D721Med (cell line): ENCODE data around the gene CCNJ.

Experiments
- DNase-seq: peaks from one replicate; pipeline ENCODE4 v3.0.0; 2011; ENCODE audit warnings: low spot score; ENCODE audit not compliant: insufficient read length
- FAIRE-seq: peaks from 2 replicates; lab custom pipeline; 2011; peaks lifted over from hg19 to GRCh38; lab: Jason Lieb, UNC
- CTCF ChIP-seq: IDR thresholded peaks from 2 replicates; pipeline ENCODE4 v1.5.1; 2012; ENCODE audit warnings: mild to moderate bottlenecking, control low read depth; ENCODE audit not compliant: insufficient read depth; ENCODE audit errors: missing control alignments

Gene CCNJ

GRCh38 chr10:96056787-96057186, 13.4 kb downstream of the CCNJ start:
- DNase-seq (no peak), FAIRE-seq (no peak)
- TF ChIP-seq CTCF = no peak

- FAIRE-seq (no peak), DNase-seq (no peak)
- no peak for TF ChIP-seq CTCF
These were observed 17.8 kb downstream of the CCNJ start for GRCh38 chr10:96061232-96061631.

- FAIRE-seq (no peak), DNase-seq (no peak)
- no peak for TF ChIP-seq CTCF
These were observed 29.3 kb downstream of the CCNJ start for GRCh38 chr10:96072674-96073073.

GRCh38 chr10:96073722-96074121, 30.3 kb downstream of the CCNJ start:
- FAIRE-seq = no peak
- DNase-seq = no peak
- TF ChIP-seq CTCF = no peak

- DNase-seq = no peak
- TF ChIP-seq CTCF = no peak
- FAIRE-seq = no peak
These were observed 31.4 kb downstream of the CCNJ start for GRCh38 chr10:96074776-96075175.

GRCh38 chr10:96075977-96076376, 32.6 kb downstream of the CCNJ start:
- DNase-seq (no peak), FAIRE-seq (no peak)
- TF ChIP-seq CTCF = no peak

- FAIRE-seq (no peak), DNase-seq (no peak)
- TF ChIP-seq CTCF = no peak
These were observed 33.8 kb downstream of the CCNJ start for GRCh38 chr10:96077156-96077555.
